Lower leg skin (tissue), 4 donors: ENCODE data around the gene TM9SF4. TPM values are rescaled to one million over a fixed set of nuclear protein-coding genes. Genes with fewer than 3 reads are reported as not detected.

ENCODE experiments used
- DNase-seq, 2 donors: peaks; one replicate each; pipeline ENCODE4 v3.0.0-alpha.2; 2019; ENCODE audit warnings: low spot score in 2 of 2
- H3K4me3 ChIP-seq: fragments of 200-600 bp; sonication (generic); 2 replicates; pipeline ENCODE4 v1.5.1; 2017; ENCODE audit warnings: mild to moderate bottlenecking, low read depth; ENCODE audit not compliant: poor library complexity, severe bottlenecking
- POLR2A ChIP-seq, 2 donors: fragments of 450-650 bp; IDR thresholded peaks; one replicate each; pipeline ENCODE4 v1.6.1; 2016 to 2017; ENCODE audit warnings: antibody characterized with exemption in 2 of 2, mild to moderate bottlenecking in 1 of 2, moderate library complexity in 1 of 2
- WGBS, 2 donors: methylation state at CpG; one replicate each; pipeline ENCODE4 v1.1.5; 2018; 5-methylcytosine and 5-hydroxymethylcytosine counted together
- intact Hi-C: fragments of 100-400 bp; cut with DNase I; formaldehyde crosslinking; loops from one replicate; pipeline ENCODE4 v1.15.0; 2023; ENCODE audit warnings: low total_unique reads
- total RNA-seq, 4 donors: library from RNA; depleted of rRNA; stranded (reverse); fragments of >200 nt; gene quantifications; one replicate each; pipeline ENCODE4 v1.1.0, GENCODE V29; 2016
- TF ChIP-seq, protein P1 (sequence below), 3 donors: fragments of 450-650 bp; IDR thresholded peaks; one replicate each; pipeline ENCODE4 v1.5.1; 2016; ENCODE audit warnings: antibody characterized with exemption in 3 of 3, mild to moderate bottlenecking in 3 of 3, moderate library complexity in 2 of 3

The TM9SF4 gene
- total RNA-seq, 4 donors from 2014 or later = 42.2 to 49.5 (median 47.3) TPM

DNA sequence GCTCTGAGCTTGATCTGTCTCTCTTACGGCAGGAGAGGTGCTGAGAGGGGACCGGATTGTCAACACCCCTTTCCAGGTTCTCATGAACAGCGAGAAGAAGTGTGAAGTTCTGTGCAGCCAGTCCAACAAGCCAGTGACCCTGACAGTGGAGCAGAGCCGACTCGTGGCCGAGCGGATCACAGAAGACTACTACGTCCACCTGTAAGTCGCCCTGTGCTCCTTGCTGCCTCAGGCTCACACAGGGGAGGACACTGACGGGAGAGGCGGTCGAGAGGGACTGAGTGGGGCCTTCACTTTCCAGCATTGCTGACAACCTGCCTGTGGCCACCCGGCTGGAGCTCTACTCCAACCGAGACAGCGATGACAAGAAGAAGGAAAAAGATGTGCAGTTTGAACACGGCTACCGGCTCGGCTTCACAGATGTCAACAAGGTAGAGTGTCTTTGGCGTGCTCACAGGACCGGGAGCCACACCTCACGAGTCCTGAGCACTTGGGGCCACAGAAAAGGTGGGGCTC lies 32.0 kb downstream of the TM9SF4 start:
- WGBS, 2 donors = 95 to 96% methylated on average over 21 of the region's 21 CpGs
- DNase-seq = no peak
- no peak for TF ChIP-seq POLR2A (IDR thresholded peaks at IDR 0.05)
- TF ChIP-seq, protein P1, sequence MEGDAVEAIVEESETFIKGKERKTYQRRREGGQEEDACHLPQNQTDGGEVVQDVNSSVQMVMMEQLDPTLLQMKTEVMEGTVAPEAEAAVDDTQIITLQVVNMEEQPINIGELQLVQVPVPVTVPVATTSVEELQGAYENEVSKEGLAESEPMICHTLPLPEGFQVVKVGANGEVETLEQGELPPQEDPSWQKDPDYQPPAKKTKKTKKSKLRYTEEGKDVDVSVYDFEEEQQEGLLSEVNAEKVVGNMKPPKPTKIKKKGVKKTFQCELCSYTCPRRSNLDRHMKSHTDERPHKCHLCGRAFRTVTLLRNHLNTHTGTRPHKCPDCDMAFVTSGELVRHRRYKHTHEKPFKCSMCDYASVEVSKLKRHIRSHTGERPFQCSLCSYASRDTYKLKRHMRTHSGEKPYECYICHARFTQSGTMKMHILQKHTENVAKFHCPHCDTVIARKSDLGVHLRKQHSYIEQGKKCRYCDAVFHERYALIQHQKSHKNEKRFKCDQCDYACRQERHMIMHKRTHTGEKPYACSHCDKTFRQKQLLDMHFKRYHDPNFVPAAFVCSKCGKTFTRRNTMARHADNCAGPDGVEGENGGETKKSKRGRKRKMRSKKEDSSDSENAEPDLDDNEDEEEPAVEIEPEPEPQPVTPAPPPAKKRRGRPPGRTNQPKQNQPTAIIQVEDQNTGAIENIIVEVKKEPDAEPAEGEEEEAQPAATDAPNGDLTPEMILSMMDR (IDR thresholded peaks at IDR 0.05) = no peak
- no peak overlapping the region for H3K4me3 ChIP-seq
- intact Hi-C loops = no loop called here

DNA sequence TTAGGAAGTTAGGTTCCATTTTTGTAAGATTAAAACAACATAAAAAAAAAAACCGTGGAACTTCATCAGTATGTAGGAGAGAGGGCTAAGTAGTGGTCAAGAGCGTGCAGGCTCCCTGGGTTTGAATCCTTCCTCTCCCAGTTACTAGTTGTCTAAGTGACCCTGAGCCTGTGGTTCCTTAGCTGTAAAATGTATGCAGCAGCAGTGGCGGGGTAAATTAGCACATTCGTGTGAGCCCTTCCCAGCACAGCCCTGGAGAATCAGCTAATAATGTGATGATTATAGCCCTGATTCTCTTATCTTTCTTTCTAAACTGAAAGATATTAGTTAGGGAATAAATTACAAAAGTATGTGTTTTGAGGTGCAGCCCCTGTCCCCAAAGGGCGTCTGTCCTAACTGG lies 32.6 kb downstream of the TM9SF4 start:
- no peak overlapping the region for H3K4me3 ChIP-seq
- intact Hi-C loops = no loop called here
- no peak for DNase-seq
- no peak for TF ChIP-seq POLR2A (IDR thresholded peaks at IDR 0.05)
- TF ChIP-seq, protein P1 (IDR thresholded peaks at IDR 0.05) = no peak
- WGBS, 2 donors = 91 to 93% methylated on average over 5 of the region's 5 CpGs

DNA sequence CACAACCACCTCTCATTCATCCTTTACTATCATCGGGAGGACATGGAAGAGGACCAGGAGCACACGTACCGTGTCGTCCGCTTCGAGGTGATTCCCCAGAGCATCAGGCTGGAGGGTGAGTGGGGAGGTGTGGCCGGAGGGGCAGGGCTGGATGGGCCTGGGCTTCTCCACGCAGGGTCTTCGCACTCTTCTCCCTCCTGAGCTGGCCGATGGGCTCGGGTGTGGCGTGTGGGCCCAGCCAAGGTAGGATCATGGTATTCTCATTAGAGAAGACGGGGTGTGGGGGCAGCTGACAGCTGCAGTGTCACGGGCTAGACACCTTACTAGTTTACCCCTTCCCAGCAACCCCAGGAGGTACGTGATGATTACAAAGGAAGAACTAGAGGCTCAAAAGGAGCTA lies 33.5 kb downstream of the TM9SF4 start:
- intact Hi-C loops = no loop called here
- WGBS, 2 donors = 94 to 96% methylated on average over 15 of the region's 15 CpGs
- H3K4me3 ChIP-seq = no peak overlapping the region
- DNase-seq = no peak
- TF ChIP-seq, protein P1 (IDR thresholded peaks at IDR 0.05) = no peak
- no peak for TF ChIP-seq POLR2A (IDR thresholded peaks at IDR 0.05)

DNA sequence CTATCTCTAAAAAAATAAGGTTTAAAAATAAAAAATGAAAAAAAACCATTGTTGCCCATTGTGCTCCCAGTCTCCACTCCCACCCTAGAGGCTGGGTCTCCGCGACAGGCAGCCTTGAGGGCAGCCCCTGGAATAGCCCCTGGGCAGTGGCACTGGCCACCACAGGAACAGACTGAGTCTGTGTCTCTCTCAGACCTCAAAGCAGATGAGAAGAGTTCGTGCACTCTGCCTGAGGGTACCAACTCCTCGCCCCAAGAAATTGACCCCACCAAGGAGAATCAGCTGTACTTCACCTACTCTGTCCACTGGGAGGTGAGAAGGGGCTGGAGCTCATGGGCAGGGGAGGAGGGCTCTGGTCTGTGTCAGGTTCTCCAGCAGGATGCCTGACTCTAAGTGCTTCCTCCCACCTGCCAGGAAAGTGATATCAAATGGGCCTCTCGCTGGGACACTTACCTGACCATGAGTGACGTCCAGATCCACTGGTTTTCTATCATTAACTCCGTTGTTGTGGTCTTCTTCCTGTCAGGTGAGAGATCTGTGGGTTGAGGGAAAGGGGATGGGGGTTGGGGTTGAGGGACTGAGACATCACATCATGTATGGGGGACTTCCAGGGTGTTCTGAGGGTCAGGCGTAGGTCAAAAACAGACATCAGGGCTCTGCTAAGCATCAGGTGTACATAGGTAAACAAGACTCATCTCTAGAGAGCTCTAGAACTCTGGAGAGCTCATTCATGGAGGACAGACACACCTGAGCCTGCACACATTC lies 35.6 kb downstream of the TM9SF4 start:
- TF ChIP-seq POLR2A (IDR thresholded peaks at IDR 0.05) = no peak
- TF ChIP-seq, protein P1 (IDR thresholded peaks at IDR 0.05) = no peak
- intact Hi-C loops = loop anchor here (5.0 kb wide), 1 partner anchor 158 kb away; no protein-coding TSS in a partner anchor
- H3K4me3 ChIP-seq = no peak overlapping the region
- WGBS, 2 donors = 93 to 94% methylated on average over 8 of the region's 8 CpGs
- no peak for DNase-seq

DNA sequence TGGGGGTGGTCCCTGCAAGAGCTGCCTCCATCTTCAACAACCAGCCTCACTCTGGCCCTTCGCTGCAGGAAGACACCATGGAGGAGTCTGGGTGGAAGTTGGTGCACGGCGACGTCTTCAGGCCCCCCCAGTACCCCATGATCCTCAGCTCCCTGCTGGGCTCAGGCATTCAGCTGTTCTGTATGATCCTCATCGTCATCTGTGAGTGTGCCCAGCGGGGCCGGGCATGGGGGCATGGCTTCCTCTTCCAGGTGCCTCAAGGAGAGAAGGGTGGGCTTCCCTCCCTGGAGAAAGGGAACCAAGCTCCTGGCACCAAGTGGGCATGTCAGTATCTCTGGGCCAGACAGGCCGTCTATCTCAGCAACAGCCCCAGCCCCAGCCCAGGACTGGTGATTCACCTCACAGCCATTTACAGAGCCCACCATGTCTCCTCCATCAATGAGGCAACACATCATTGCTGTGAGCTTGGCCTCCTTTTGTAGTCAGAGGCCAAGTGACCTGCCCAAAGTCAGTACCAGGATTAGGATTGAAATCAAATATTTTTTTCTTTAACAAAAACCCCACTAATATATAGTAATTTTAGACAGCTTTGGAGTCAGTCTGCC lies 40.2 kb downstream of the TM9SF4 start:
- TF ChIP-seq, protein P1 (IDR thresholded peaks at IDR 0.05) = no peak
- TF ChIP-seq POLR2A (IDR thresholded peaks at IDR 0.05) = no peak
- WGBS, 2 donors = 83 to 87% methylated on average over 8 of the region's 8 CpGs

More for the DNA sequence above, 40.2 kb downstream of the TM9SF4 start:
- intact Hi-C loops = loop anchor here (5.0 kb wide), 1 partner anchor 162 kb away; no protein-coding TSS in a partner anchor
- DNase-seq = no peak
- no peak overlapping the region for H3K4me3 ChIP-seq
